HG02840 (cell line): ENCODE measurements around the gene MICA.
"Not testable (repeated sequence)": the region's sequence is repeated elsewhere in the genome, so short reads cannot be mapped to it uniquely, and the experiment has no call there.

ENCODE experiments used
- ATAC-seq: cut with Tn5 transposase; IDR thresholded peaks from one replicate; pipeline ENCODE4 v1.9.1; 2021; ENCODE audit warnings: mild to moderate bottlenecking, moderate library complexity, moderate number of reproducible peaks; ENCODE audit not compliant: unreplicated experiment, low FRiP score

Gene MICA

GRCh38 chr6:31452859-31453258 is 49.5 kb downstream of the MICA start:
- no peak for ATAC-seq

- ATAC-seq, result no peak
These were observed 49.9 kb downstream of the MICA start for GRCh38 chr6:31453259-31453658.

GRCh38 chr6:31459864-31460263 is 56.5 kb downstream of the MICA start:
- ATAC-seq, result not testable (repeated sequence)

- no peak for ATAC-seq
These were observed 57.1 kb downstream of the MICA start for GRCh38 chr6:31460361-31461025.

GRCh38 chr6:31462026-31462963 is 58.9 kb downstream of the MICA start:
- ATAC-seq, result no peak

- peak; percentile 82 for ATAC-seq
These were observed 59.8 kb downstream of the MICA start for GRCh38 chr6:31462964-31463870.

- no peak for ATAC-seq
These were observed 61.1 kb downstream of the MICA start for GRCh38 chr6:31464252-31465184.
